HCEC 1CT (cell line): ENCODE data around the gene RASL12.

Experiments used
- DNase-seq: peaks from one replicate; pipeline ENCODE4 v3.0.0-alpha.2; 2017

RASL12 gene

GRCh38 chr15:65072617-65073016, 4.8 kb upstream of the RASL12 start:
- no peak for DNase-seq

- no peak for DNase-seq
These were observed 4.2 kb upstream of the RASL12 start for GRCh38 chr15:65072027-65072426.

- no peak for DNase-seq
These were observed 3.6 kb upstream of the RASL12 start for GRCh38 chr15:65071381-65071811.

- no peak for DNase-seq
These were observed 2.2 kb upstream of the RASL12 start for GRCh38 chr15:65069779-65070546.

GRCh38 chr15:65069179-65069578, 1.4 kb upstream of the RASL12 start:
- peak; percentile 97 for DNase-seq

- no peak for DNase-seq
These were observed 605 bp upstream of the RASL12 start for GRCh38 chr15:65068403-65068788.

GRCh38 chr15:65067317-65067644, 510 bp downstream of the RASL12 start:
- DNase-seq, result no peak

GRCh38 chr15:65066635-65067316, 1.0 kb downstream of the RASL12 start:
- no peak for DNase-seq

- DNase-seq, result no peak
These were observed 1.7 kb downstream of the RASL12 start for GRCh38 chr15:65066001-65066634.

GRCh38 chr15:65062726-65063125, 5.1 kb downstream of the RASL12 start:
- DNase-seq, result no peak

- DNase-seq, result no peak
These were observed 5.7 kb downstream of the RASL12 start for GRCh38 chr15:65062061-65062460.

GRCh38 chr15:65060641-65061397, 7.0 kb downstream of the RASL12 start:
- no peak for DNase-seq

GRCh38 chr15:65059931-65060596, 7.7 kb downstream of the RASL12 start:
- DNase-seq, result no peak

GRCh38 chr15:65059369-65059750, 8.4 kb downstream of the RASL12 start:
- DNase-seq, result no peak

GRCh38 chr15:65058394-65059368, 9.1 kb downstream of the RASL12 start:
- DNase-seq, result no peak

- DNase-seq, result no peak
These were observed 10.2 kb downstream of the RASL12 start for GRCh38 chr15:65057549-65057940.

- DNase-seq, result no peak
These were observed 10.8 kb downstream of the RASL12 start for GRCh38 chr15:65056868-65057548.

- DNase-seq, result no peak
These were observed 11.7 kb downstream of the RASL12 start for GRCh38 chr15:65056106-65056505.

GRCh38 chr15:65055201-65055870, 12.5 kb downstream of the RASL12 start:
- peak; percentile 34 for DNase-seq
